GM12878 (cell line): ENCODE measurements around the gene DUSP7. TPM values are rescaled to one million over a fixed set of nuclear protein-coding genes. Genes with fewer than 3 reads are reported as not detected.

ENCODE experiments used
- ATAC-seq: fragments of 200-7000 bp; cut with Tn5 transposase; 3 replicates; pipeline ENCODE4 v1.9.1; 2020; ENCODE audit warnings: mild to moderate bottlenecking, moderate library complexity
- BruUV-seq: library from RNA; stranded (reverse); fragments of 400-500 nt; replicated peaks from 2 replicates; lab custom pipeline; 2021; lab: Mats Ljungman, UMichigan
- CTCF ChIA-PET: fragments of 300-600 bp; sonication (Branson Sonifier 250); formaldehyde crosslinking; extraction: SDS; loops from one replicate; lab custom pipeline; 2021; ENCODE audit warnings: inconsistent platforms; lab: Yijun Ruan, JAX
- POLR2A ChIA-PET: fragments of 350-600 bp; formaldehyde crosslinking; extraction: SDS; loops from one replicate; lab custom pipeline; 2021; ENCODE audit warnings: inconsistent platforms; lab: Charles Lee
- RAD21 ChIA-PET: fragments of 300-600 bp; sonication (Branson Sonifier 250); formaldehyde crosslinking; loops from one replicate; lab custom pipeline; 2023; ENCODE audit warnings: antibody characterized with exemption; ENCODE audit not compliant: unreplicated experiment; lab: Charles Lee
- SMC1A ChIA-PET: fragments of 300-600 bp; sonication (Branson Sonifier 250); formaldehyde crosslinking; loops from one replicate; lab custom pipeline; 2023; ENCODE audit not compliant: unreplicated experiment, uncharacterized antibody; lab: Charles Lee
- DNase-seq: peaks from one replicate; pipeline ENCODE4 v3.0.0-alpha.2; 2011; ENCODE audit warnings: low read depth, low spot score
- FAIRE-seq: peaks from 3 replicates; lab custom pipeline; 2011; peaks lifted over from hg19 to GRCh38; lab: Jason Lieb, UNC
- H2AFZ ChIP-seq: 2 replicates; pipeline ENCODE4 v1.6.0; 2011; ENCODE audit warnings: low read depth, low read length, control low read depth; ENCODE audit not compliant: control insufficient read depth
- H3K27ac ChIP-seq: 2 replicates; pipeline ENCODE4 v1.5.1; 2011; ENCODE audit warnings: control low read depth; ENCODE audit not compliant: control insufficient read depth, insufficient read depth
- H3K27me3 ChIP-seq, 2 experiments: replicated peaks in 1 of 2; 2 replicates each; pipeline versions ENCODE4 v1.6.0 to v1.6.1; 2011; ENCODE audit warnings: low read length in 1 of 2; ENCODE audit not compliant: control insufficient read depth in 2 of 2, insufficient read depth in 2 of 2
- H3K36me3 ChIP-seq, 2 experiments: 2 replicates each; pipeline ENCODE4 v1.5.1; 2011; ENCODE audit warnings: low read length in 1 of 2; ENCODE audit not compliant: control insufficient read depth in 2 of 2, insufficient read depth in 2 of 2
- H3K4me1 ChIP-seq: 2 replicates; pipeline ENCODE4 v1.6.1; 2011; ENCODE audit warnings: mild to moderate bottlenecking, low read length, moderate library complexity, mixed read lengths; ENCODE audit not compliant: control insufficient read depth, insufficient read depth
- H3K4me2 ChIP-seq: 2 replicates; pipeline ENCODE4 v1.6.0; 2011; ENCODE audit warnings: control low read depth; ENCODE audit not compliant: control insufficient read depth, insufficient read depth
- H3K4me3 ChIP-seq: fragments of 200-600 bp; sonication (generic); 2 replicates; pipeline ENCODE4 v1.5.1; 2016
- H3K79me2 ChIP-seq: 2 replicates; pipeline ENCODE4 v1.6.0; 2011; ENCODE audit warnings: low read length; ENCODE audit not compliant: control insufficient read depth, insufficient read depth
- H3K9ac ChIP-seq: 2 replicates; pipeline ENCODE4 v1.8.0; 2011; ENCODE audit warnings: low read length, control low read depth, mixed read lengths; ENCODE audit not compliant: control insufficient read depth, insufficient read depth
- H3K9me3 ChIP-seq: replicated peaks from 3 replicates; pipeline ENCODE4 v1.5.1; 2011; ENCODE audit warnings: mild to moderate bottlenecking, low read length; ENCODE audit not compliant: control insufficient read depth, insufficient read depth
- H4K20me1 ChIP-seq: 2 replicates; pipeline ENCODE4 v1.6.0; 2011; ENCODE audit not compliant: control insufficient read depth, insufficient read depth
- CBFB ChIP-seq: IDR thresholded peaks from 2 replicates; pipeline ENCODE4 v1.6.1; 2016; ENCODE audit warnings: antibody characterized with exemption, low read depth
- LARP7 ChIP-seq: fragments of 450-650 bp; IDR thresholded peaks from 2 replicates; pipeline ENCODE4 v1.6.1; 2017; ENCODE audit warnings: mild to moderate bottlenecking
- NR2C2 ChIP-seq: IDR thresholded peaks from 2 replicates; pipeline ENCODE4 v1.6.1; 2011; ENCODE audit warnings: borderline replicate concordance, low read depth; ENCODE audit not compliant: control insufficient read depth, insufficient read length
- ZBTB40 ChIP-seq: fragments of 450-650 bp; IDR thresholded peaks from 2 replicates; pipeline ENCODE4 v1.6.1; 2016; ENCODE audit warnings: mild to moderate bottlenecking, moderate library complexity, borderline replicate concordance
- WGBS: methylation state at CpG from one replicate; pipeline ENCODE4 v1.1.6; 2016; ENCODE audit warnings: low lambda C conversion rate; ENCODE audit not compliant: insufficient replicate concordance, insufficient coverage; ENCODE audit errors: missing lambda C conversion rate; 5-methylcytosine and 5-hydroxymethylcytosine counted together
- in situ Hi-C: fragments of 300-500 bp; cut with MboI; formaldehyde crosslinking; loops from 9 replicates; pipeline ENCODE4 v1.14.3; 2018; ENCODE audit warnings: mixed read lengths
- intact Hi-C: fragments of 100-400 bp; cut with micrococcal nuclease; formaldehyde crosslinking; loops from one replicate; pipeline ENCODE4 v1.14.2; 2022; ENCODE audit not compliant: unreplicated experiment
- polyA plus RNA-seq, 11 experiments: library from polyadenylated mRNA; depleted of rRNA in 4 of 11; unstranded in 6 of 11; stranded (reverse) in 5 of 11; fragments of >200 nt; fragmentation: Nextera tagmentation in 4 of 11; fragmentation: Illumina TruSeq in 1 of 11; extraction: Ambion mirVana in 4 of 11; extraction: Trizol in 1 of 11; gene quantifications; 1 replicate in 1 of 11; 2 replicates in 10 of 11; pipeline versions ENCODE4 v1.2.1 to v1.2.3, GENCODE V29; 2011 to 2016; ENCODE audit warnings: inconsistent platforms in 2 of 11, missing spikeins in 2 of 11, low read depth in 1 of 11
- total RNA-seq, 4 experiments: library from RNA; depleted of rRNA in 3 of 4; stranded (reverse); fragments of >200 nt in 3 of 4; fragmentation: Illumina TruSeq in 1 of 4; extraction: Trizol in 1 of 4; gene quantifications; 2 replicates each; pipeline versions ENCODE4 v1.2.1 to v1.2.3, GENCODE V29; 2013 to 2021
- TF ChIP-seq, protein P1 (sequence below): fragments of 450-650 bp; IDR thresholded peaks from 2 replicates; pipeline ENCODE4 v1.6.1; 2017; ENCODE audit warnings: mild to moderate bottlenecking, moderate library complexity

The DUSP7 gene
- total and polyA plus RNA-seq, 10 of the 15 experiments (the other 5 are each of a cell fraction or from before 2014, with no cell fraction given): 0.73 to 17.0 (median 7.9) TPM

DNA sequence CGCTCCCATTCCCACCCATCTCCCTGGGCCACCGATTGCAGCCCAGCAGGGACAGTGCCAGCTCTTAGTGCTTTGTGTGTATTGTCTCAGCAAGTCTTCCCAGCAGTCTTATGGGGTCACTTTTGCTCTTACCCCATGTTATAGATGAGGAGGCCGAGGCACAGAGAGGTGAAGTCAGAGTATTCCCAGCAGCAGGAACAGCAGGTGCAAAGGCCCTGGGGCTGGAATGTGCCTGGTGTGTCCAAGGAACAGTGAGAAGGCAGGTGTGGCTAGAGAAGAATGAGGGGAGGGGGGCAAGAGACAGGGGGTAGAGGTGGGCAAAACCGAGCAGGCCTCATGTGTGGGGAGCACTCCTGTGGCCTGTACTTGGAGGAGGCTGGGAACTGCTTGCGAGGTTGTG lies 12.8 kb upstream of the DUSP7 start:
- Histone ChIP-seq H4K20me1 (no peaks in the 10 kb centered on the region), H3K4me1 (no peaks in the 10 kb centered on the region), H2AFZ (no peak overlapping the region), H3K4me3 (no peak overlapping the region), H3K27me3 (no peaks in the 10 kb centered on the region), H3K9ac (no peak overlapping the region), H3K4me2 (no peak overlapping the region), H3K79me2 (no peaks in the 10 kb centered on the region), H3K9me3 (no peaks in the 10 kb centered on the region), H3K27ac (no peak overlapping the region), H3K36me3 (peaks cover 0 to 1% of the 10 kb centered on the region in 2 experiments; a peak in 2 of 4 replicates)
- ChIA-PET POLR2A (no interaction called here), SMC1A (interaction anchor here (1.0 kb wide), 1 partner anchor 42 kb away, joined by 3 read pairs; no protein-coding TSS in a partner anchor), CTCF (no interaction called here), RAD21 (no interaction called here)
- 68% methylated on average over 5 of the region's 5 CpGs for WGBS
- ATAC-seq (no peak), FAIRE-seq (no peak), DNase-seq (no peak)
- BruUV-seq: no TSS peak
- no peak for TF ChIP-seq LARP7
- TF ChIP-seq, protein P1, sequence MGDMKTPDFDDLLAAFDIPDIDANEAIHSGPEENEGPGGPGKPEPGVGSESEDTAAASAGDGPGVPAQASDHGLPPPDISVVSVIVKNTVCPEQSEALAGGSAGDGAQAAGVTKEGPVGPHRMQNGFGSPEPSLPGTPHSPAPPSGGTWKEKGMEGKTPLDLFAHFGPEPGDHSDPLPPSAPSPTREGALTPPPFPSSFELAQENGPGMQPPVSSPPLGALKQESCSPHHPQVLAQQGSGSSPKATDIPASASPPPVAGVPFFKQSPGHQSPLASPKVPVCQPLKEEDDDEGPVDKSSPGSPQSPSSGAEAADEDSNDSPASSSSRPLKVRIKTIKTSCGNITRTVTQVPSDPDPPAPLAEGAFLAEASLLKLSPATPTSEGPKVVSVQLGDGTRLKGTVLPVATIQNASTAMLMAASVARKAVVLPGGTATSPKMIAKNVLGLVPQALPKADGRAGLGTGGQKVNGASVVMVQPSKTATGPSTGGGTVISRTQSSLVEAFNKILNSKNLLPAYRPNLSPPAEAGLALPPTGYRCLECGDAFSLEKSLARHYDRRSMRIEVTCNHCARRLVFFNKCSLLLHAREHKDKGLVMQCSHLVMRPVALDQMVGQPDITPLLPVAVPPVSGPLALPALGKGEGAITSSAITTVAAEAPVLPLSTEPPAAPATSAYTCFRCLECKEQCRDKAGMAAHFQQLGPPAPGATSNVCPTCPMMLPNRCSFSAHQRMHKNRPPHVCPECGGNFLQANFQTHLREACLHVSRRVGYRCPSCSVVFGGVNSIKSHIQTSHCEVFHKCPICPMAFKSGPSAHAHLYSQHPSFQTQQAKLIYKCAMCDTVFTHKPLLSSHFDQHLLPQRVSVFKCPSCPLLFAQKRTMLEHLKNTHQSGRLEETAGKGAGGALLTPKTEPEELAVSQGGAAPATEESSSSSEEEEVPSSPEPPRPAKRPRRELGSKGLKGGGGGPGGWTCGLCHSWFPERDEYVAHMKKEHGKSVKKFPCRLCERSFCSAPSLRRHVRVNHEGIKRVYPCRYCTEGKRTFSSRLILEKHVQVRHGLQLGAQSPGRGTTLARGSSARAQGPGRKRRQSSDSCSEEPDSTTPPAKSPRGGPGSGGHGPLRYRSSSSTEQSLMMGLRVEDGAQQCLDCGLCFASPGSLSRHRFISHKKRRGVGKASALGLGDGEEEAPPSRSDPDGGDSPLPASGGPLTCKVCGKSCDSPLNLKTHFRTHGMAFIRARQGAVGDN: no peak
- intact Hi-C loops (no loop called here), in situ Hi-C loops (no loop called here)

- FAIRE-seq: no peak
- Histone ChIP-seq H3K9ac (no peak overlapping the region), H3K27me3 (no peaks in the 10 kb centered on the region), H3K4me1 (no peaks in the 10 kb centered on the region), H3K9me3 (no peaks in the 10 kb centered on the region), H3K79me2 (no peaks in the 10 kb centered on the region), H4K20me1 (no peaks in the 10 kb centered on the region), H3K27ac (no peak overlapping the region), H2AFZ (no peak overlapping the region), H3K4me3 (no peak overlapping the region), H3K36me3 (peaks cover 0 to under 1% of the 10 kb centered on the region in 2 experiments; a peak in 1 of 4 replicates), H3K4me2 (no peak overlapping the region)
- RAD21 ChIA-PET: no interaction called here
- no peak for ATAC-seq
- POLR2A ChIA-PET: no interaction called here
- intact Hi-C loops (no loop called here), in situ Hi-C loops (no loop called here)
- no peak for DNase-seq
- BruUV-seq: no TSS peak
- SMC1A ChIA-PET: no interaction called here
- WGBS: 88% methylated on average over 12 of the region's 12 CpGs
- CTCF ChIA-PET: no interaction called here
- TF ChIP-seq NR2C2: no peak
- TF ChIP-seq CBFB: no peak
- no peak for TF ChIP-seq ZBTB40
Measured at GRCh38 chr3:52068730-52069129, 12.4 kb upstream of the DUSP7 start.
